ENCODE results near the gene IFNA16.

DNA sequence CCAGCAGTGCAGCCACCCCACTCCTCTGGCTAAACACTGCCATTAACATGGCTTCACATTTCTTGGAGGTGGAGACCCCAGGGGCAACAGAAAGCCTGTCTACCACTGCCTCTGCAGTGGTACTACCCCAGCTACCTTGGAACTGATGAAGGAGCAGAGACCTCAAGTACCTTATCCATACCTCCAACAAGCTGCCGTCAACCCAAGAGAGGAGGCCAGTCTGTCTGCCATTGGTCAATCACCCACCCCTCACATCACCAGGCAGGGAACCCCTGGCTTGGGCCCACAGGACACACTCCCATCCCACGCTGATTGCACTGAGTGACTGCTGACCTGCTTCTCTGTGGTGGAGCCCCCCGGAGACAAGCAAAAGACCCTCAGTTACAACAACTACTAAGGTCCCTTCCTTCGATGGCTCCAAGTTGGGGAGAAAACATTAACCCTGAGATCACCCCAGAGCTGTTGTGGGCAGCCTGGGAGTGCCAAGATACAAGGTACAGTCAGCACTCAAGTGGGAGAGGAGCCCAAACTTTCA is 17.1 kb upstream of the IFNA16 start:
- TF ChIP-seq, protein P1, sequence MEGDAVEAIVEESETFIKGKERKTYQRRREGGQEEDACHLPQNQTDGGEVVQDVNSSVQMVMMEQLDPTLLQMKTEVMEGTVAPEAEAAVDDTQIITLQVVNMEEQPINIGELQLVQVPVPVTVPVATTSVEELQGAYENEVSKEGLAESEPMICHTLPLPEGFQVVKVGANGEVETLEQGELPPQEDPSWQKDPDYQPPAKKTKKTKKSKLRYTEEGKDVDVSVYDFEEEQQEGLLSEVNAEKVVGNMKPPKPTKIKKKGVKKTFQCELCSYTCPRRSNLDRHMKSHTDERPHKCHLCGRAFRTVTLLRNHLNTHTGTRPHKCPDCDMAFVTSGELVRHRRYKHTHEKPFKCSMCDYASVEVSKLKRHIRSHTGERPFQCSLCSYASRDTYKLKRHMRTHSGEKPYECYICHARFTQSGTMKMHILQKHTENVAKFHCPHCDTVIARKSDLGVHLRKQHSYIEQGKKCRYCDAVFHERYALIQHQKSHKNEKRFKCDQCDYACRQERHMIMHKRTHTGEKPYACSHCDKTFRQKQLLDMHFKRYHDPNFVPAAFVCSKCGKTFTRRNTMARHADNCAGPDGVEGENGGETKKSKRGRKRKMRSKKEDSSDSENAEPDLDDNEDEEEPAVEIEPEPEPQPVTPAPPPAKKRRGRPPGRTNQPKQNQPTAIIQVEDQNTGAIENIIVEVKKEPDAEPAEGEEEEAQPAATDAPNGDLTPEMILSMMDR (conservative IDR thresholded peaks at IDR 0.05), result no peak
- TF ChIP-seq EZH2 (IDR thresholded peaks at IDR 0.05; ENCODE audit: low read depth), result no peak
